ENCODE results near the gene GREB1L.

The GREB1L gene

DNA sequence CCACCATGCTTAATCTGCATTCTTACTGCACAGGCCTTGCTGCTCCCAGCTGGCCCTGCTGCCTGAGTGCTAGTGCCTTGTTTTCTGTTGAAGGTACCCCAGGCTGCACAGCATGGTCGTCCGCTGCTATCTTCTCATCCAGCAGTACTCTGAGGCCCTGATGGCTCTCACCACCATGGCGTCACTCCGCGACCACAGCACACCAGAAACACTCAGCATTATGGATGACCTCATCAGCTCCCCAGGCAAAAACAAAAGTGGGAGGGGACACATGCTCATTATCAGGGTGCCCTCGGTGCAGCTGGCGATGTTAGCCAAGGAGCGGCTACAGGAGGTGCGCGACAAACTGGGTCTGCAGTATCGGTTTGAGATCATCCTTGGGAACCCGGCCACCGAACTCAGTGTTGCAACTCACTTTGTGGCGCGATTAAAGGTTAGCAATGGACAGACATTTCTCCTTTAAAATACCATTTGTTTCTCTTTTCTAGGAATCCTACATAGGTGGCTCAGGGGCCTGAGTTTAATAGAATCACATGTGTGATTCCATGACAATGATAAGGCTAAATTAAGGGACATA lies 248.0 kb downstream of the GREB1L start:
- Histone ChIP-seq H3K9me3 (no peaks in the 10 kb centered on the region), H3K4me3 (ENCODE audit: low read depth, low read length) (no peak overlapping the region), H3K27me3 (no peaks in the 10 kb centered on the region), H3K36me3 (no peaks in the 10 kb centered on the region), H3K4me1 (no peaks in the 10 kb centered on the region)
- TF ChIP-seq, protein P1, sequence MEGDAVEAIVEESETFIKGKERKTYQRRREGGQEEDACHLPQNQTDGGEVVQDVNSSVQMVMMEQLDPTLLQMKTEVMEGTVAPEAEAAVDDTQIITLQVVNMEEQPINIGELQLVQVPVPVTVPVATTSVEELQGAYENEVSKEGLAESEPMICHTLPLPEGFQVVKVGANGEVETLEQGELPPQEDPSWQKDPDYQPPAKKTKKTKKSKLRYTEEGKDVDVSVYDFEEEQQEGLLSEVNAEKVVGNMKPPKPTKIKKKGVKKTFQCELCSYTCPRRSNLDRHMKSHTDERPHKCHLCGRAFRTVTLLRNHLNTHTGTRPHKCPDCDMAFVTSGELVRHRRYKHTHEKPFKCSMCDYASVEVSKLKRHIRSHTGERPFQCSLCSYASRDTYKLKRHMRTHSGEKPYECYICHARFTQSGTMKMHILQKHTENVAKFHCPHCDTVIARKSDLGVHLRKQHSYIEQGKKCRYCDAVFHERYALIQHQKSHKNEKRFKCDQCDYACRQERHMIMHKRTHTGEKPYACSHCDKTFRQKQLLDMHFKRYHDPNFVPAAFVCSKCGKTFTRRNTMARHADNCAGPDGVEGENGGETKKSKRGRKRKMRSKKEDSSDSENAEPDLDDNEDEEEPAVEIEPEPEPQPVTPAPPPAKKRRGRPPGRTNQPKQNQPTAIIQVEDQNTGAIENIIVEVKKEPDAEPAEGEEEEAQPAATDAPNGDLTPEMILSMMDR (IDR thresholded peaks at IDR 0.05; ENCODE audit: low read depth, low read length) = no peak
- DNase-seq = peak; percentile 18

GRCh38 chr18:21490748-21491147 lies 248.7 kb downstream of the GREB1L start:
- Histone ChIP-seq H3K4me3 (ENCODE audit: low read depth, low read length) (no peak overlapping the region), H3K9me3 (no peaks in the 10 kb centered on the region), H3K36me3 (no peaks in the 10 kb centered on the region), H3K4me1 (no peaks in the 10 kb centered on the region), H3K27me3 (no peaks in the 10 kb centered on the region)
- TF ChIP-seq, protein P1 (IDR thresholded peaks at IDR 0.05; ENCODE audit: low read depth, low read length) = no peak
- DNase-seq = no peak

DNA sequence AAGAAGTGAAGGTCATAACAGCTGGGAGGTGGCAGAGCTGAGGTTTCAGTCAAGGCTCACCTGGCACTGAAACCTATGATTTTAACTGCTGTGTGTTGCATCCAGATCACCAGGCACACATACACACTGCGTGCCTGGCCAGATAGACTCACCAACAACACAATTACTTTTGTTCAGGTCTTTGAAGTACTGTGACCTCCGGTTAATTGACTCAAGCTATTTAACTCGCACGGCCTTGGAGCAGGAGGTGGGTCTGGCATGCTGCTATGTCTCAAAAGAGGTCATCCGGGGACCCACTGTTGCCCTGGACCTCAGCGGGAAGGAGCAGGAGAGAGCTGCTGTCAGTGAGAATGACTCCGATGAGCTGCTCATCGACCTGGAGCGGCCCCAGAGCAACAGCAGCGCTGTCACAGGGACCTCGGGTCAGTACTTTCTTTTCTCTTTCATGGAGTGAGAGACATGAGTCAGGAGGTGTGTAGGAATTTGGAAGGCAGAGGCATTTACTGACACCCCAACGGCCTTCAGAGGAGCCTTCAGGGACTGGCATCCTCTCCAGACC lies 254.3 kb downstream of the GREB1L start:
- H3K27me3 ChIP-seq = no peaks in the 10 kb centered on the region

GRCh38 chr18:21499997-21500396 lies 258.0 kb downstream of the GREB1L start:
- DNase-seq = no peak
- no peak overlapping the region for H3K4me3 ChIP-seq (ENCODE audit: low read depth, low read length)
- no peaks in the 10 kb centered on the region for H3K9me3 ChIP-seq
- no peaks in the 10 kb centered on the region for H3K4me1 ChIP-seq
- no peaks in the 10 kb centered on the region for H3K27me3 ChIP-seq
- H3K36me3 ChIP-seq = no peaks in the 10 kb centered on the region
- TF ChIP-seq, protein P1 (IDR thresholded peaks at IDR 0.05; ENCODE audit: low read depth, low read length) = no peak

More for the DNA sequence above, 254.3 kb downstream of the GREB1L start:
- no peaks in the 10 kb centered on the region for H3K36me3 ChIP-seq
- TF ChIP-seq, protein P1 (IDR thresholded peaks at IDR 0.05; ENCODE audit: low read depth, low read length) = no peak
- no peaks in the 10 kb centered on the region for H3K4me1 ChIP-seq
- H3K9me3 ChIP-seq = no peaks in the 10 kb centered on the region
- no peak for DNase-seq
- no peak overlapping the region for H3K4me3 ChIP-seq (ENCODE audit: low read depth, low read length)

DNA sequence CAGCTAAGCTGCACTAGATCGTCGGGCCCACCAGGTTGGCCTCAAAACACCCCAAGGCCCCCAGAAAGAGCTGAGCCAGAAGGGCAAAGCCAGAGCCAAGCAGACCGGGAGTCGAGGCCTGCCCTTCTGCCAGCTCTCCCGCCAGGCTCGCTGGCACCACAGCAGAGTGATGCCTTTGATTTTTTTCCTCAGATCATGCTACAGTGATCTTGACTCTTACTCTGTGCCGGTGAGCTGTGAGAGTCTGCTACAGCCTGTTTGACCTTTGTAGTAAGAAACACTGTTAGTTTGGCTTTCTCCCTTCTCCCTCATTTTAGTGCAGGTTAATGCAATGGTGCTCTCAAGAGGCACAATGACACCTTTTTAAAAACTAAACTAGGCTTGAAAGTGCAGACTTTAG lies 260.6 kb downstream of the GREB1L start:
- Histone ChIP-seq H3K4me3 (ENCODE audit: low read depth, low read length) (no peak overlapping the region), H3K4me1 (no peaks in the 10 kb centered on the region)
- DNase-seq = no peak

More for the DNA sequence above, 260.6 kb downstream of the GREB1L start:
- no peaks in the 10 kb centered on the region for H3K27me3 ChIP-seq
- TF ChIP-seq, protein P1 (IDR thresholded peaks at IDR 0.05; ENCODE audit: low read depth, low read length) = no peak
- no peaks in the 10 kb centered on the region for H3K36me3 ChIP-seq
- H3K9me3 ChIP-seq = no peaks in the 10 kb centered on the region

Measured in BE2C (cell line).